Ishikawa (cell line): ENCODE results near the gene PPP1R12C.

Experiments
- CEBPB ChIP-seq: IDR thresholded peaks from 2 replicates; pipeline ENCODE4 v1.6.1; 2012
- EGR1 ChIP-seq: IDR thresholded peaks from 2 replicates; pipeline ENCODE4 v1.6.1; 2012
- EP300 ChIP-seq: IDR thresholded peaks from 2 replicates; pipeline ENCODE4 v1.6.1; 2012; ENCODE audit warnings: borderline replicate concordance
- NFIC ChIP-seq: IDR thresholded peaks from 2 replicates; pipeline ENCODE4 v1.6.1; 2012
- RAD21 ChIP-seq: IDR thresholded peaks from 2 replicates; pipeline ENCODE4 v1.6.1; 2012; ENCODE audit warnings: low read depth
- REST ChIP-seq: IDR thresholded peaks from 2 replicates; pipeline ENCODE4 v1.6.1; 2012; ENCODE audit warnings: low read depth, mild to moderate bottlenecking
- TEAD4 ChIP-seq: IDR thresholded peaks from 2 replicates; pipeline ENCODE4 v1.6.1; 2012
- YY1 ChIP-seq: IDR thresholded peaks from 2 replicates; pipeline ENCODE4 v1.6.1; 2012; ENCODE audit warnings: low read depth
- ZBTB7A ChIP-seq: IDR thresholded peaks from 2 replicates; pipeline ENCODE4 v1.6.1; 2012; ENCODE audit warnings: low read depth
- TF ChIP-seq, protein P1 (sequence below): IDR thresholded peaks from 2 replicates; pipeline ENCODE4 v1.6.1; 2012
- TF ChIP-seq, protein P2 (sequence below): IDR thresholded peaks from 2 replicates; pipeline ENCODE4 v1.6.1; 2012

DNA sequence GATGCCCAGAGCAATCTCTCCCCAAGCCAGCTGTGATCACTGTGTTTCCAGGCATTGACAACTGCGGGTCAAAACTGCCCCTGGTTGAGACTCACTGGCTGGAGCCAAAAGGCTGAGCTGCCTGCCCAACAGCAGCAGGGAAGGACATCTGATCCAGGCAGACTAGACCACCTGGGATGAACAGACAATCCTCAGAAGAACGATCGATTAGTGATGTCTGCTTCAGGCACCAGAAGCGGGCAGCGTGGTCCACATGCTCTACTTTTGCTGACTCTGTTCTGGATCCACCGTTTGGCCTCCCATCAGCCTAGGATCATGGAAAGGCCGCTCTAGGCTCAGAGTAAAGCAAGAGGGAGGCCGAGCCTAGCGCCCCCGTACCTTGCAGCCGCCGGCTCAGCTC is 69.5 kb downstream of the PPP1R12C start:
- no peak for TF ChIP-seq NFIC
- no peak for TF ChIP-seq RAD21
- TF ChIP-seq YY1: no peak
- TF ChIP-seq, protein P1, sequence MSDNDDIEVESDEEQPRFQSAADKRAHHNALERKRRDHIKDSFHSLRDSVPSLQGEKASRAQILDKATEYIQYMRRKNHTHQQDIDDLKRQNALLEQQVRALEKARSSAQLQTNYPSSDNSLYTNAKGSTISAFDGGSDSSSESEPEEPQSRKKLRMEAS: no peak
- no peak for TF ChIP-seq ZBTB7A
- TF ChIP-seq EGR1: no peak
- no peak for TF ChIP-seq REST
- no peak for TF ChIP-seq TEAD4
- TF ChIP-seq, protein P2, sequence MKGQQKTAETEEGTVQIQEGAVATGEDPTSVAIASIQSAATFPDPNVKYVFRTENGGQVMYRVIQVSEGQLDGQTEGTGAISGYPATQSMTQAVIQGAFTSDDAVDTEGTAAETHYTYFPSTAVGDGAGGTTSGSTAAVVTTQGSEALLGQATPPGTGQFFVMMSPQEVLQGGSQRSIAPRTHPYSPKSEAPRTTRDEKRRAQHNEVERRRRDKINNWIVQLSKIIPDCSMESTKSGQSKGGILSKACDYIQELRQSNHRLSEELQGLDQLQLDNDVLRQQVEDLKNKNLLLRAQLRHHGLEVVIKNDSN: no peak
- no peak for TF ChIP-seq EP300
- no peak for TF ChIP-seq CEBPB
